COR-L47 (cell line): Measurements from ENCODE around the gene SYDE1.

Experiments
- DNase-seq: peaks from one replicate; lab custom pipeline; 2025; lab: John Stamatoyannopoulos, UW

Gene SYDE1

GRCh38 chr19:15124572-15125231, 17.5 kb downstream of the SYDE1 start:
- DNase-seq: no peak

DNA sequence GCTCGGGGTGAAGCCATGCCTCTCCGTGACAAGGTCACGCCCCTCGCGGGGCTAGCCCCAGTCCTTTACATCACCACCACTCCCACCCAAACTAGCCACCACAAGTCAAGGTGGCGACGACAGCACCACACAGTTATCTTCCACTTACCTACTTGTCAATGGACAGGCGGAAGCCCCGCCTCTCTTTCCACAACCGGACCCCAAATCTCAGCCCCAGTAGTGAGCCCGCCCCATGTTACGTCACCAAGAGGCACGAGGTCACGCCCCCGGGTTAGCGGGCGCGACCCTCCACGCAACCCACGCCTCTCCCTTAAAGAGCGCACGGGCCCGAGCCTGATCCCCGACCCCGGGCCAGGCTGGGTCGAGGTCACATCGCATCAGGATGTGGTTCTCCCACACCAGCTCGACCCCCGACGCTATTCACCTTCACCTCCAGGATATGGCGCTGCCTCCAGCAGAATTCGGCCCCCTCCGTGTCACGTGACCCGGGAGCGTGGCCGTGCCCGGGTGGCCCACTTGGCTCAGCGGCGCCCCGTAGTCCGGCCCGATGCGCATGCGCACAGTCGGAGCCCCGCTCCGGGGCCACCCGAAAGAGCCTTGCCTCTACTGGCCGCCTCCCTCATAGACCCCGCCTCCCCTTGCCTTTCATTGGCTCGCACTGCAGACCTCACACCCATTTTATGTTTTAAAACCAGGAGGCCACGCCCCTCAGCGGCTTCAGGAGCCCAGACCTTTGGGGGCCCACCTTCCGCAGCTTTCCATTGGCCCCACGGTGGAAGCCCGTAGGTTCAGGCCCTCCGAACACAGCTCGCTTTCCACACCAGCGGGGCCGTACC, 18.2 kb downstream of the SYDE1 start:
- DNase-seq: peak; percentile 96

DNA sequence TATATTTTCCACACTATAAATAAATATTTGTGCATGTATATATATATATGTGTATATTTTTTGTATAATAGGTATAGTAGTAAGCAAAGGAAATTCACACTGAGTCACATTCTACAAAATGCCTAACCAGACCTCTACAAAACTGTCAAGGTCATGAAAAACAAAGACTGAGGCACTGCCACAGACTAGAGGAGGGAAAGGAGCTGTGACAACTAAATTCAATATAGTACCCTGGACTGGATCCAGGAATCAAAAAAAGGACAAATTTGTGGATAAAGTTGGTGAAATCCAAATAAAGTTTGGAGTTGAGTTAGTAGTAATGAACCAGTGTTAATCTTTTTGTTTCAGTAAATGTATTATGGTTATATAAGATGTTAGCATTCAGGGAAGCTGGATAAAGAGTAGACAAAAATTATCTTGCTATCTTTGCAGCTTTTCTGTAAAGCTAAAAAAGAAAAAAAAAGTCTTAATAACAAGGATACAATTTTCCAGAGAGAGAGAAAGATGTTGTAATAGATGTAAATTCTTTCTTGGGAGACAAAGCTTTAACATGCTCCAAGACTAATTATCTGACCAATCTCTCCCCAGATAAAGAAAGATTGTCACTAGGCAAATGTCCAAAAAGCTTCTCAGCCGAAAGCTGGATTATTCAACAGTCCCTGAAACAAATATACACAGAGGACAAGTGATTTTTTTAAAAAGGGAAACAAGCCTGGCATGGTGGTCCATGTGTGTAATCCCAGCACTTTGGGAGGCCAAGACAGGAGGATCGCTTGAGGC, 19.1 kb downstream of the SYDE1 start:
- no peak for DNase-seq

GRCh38 chr19:15128162-15128770, 21.1 kb downstream of the SYDE1 start:
- DNase-seq: no peak

DNA sequence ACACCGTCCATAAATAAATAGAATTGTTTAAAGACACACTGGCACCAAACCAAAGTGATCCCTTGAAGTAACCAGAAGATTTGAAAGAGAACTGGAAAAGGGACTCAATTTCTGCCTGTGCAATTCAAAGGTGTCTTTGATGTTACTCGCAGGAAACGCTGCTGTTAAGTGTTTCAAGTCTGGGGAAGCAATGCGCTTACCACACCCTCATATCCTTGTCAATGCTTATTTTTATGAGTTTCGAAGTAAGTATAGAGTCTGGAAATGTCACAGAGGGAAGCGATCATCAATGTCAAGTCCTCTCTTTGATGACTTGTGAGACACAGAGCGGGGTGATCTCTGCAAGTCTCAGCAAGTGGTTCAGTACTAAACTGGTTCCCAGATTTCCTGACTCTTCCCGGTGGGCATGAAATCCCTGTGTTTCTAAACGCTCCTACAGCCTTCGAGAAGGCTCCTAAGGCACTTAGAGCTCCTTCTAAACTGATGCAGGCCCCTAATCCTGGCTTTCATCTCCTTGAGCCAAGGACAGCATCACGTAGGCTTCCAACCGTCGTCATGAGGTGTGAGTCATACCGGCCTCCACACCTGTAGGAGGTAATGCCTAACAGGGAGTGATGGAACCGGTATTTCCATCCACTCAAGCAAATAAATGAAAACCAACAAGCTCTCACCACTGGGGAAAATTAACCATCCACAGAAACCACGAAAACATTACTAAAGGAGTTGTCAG, 22.8 kb downstream of the SYDE1 start:
- DNase-seq: no peak

- no peak for DNase-seq
Observed at GRCh38 chr19:15136234-15136954, 29.2 kb downstream of the SYDE1 start.

DNA sequence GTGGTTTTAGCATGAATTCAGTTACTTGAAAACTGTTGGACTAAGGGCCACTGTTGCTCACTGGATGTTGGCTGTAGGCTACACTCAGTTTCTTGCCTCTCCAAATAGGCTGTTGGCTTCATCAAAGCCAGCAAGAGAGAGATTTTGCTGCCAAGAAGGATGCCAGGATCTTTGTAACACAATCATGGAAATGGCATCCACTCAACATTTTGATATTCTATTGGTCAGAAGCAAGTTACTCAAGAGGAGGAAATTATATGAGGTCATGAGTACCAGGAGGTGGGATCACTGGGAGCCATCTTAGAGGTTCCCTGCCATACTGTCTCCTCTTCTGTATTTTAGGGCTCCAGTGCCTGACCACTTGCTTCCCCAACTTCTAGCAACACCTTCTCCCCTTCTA, 30.6 kb downstream of the SYDE1 start:
- no peak for DNase-seq

DNA sequence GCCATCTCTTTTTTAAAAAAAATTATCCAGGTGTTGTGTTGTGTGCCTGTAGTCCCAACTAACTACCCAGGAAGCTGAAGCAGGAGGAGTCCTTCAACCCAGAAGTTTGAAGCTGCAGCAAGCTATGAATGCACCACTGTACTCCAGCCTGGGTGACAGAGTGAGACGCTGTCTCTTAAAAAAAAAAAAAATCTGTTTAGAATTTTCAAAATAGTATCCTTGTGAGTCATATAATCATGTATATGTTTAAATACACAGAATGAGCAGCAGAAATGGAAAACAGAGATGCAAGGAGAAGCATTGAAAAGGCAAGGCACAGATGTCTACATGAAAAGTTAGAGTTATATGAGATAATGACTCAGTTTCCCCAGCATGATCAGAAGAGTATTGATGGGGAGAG, 31.2 kb downstream of the SYDE1 start:
- DNase-seq: no peak

DNA sequence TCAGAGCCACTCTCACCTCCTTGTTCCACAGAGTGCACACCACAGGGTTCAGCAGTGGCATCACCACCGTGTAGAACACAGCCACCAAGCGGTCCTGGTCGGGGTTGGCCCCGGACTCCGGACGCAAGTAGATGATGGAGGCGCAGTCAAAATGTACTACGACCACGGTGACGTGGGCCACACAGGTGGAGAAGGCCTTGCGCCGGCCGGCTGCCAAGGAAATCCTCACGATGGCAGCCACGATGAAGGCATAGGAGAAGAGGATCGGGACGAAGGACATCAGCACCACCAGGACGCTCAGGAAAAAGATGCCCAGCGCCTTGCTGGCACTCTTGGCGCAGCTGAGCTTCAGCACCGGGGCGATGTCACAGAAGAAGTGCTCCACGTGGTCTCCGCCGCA, 33.9 kb downstream of the SYDE1 start:
- no peak for DNase-seq

GRCh38 chr19:15142313-15142712, 35.1 kb downstream of the SYDE1 start:
- no peak for DNase-seq

DNA sequence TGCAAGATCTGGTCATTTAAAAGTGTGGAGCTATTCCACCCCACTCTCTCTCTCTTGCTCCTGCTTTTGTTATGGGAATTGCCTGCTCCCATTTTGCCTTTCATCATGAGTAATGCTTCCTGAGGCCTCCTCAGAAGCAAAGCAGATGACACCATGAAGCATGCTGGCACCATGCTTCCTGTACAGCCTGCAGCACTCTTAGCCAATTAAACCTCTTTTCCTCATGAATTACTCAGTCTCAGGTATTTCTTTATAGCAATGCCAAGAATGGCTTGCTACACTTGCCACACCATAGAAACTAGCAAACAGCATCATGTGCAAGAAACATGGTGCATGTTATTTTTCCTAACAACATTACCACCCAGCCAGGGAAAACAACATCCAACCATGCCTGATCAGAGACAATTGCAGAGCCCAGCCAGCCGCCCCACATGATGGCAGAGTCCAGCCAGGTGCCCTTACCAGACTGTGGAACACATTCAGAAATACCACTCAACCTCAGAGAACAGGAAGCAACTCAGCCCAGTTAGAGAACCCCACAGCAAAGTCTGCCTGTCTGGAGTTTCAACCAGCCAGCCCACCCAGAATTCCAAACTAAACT, 36.9 kb downstream of the SYDE1 start:
- DNase-seq: no peak

GRCh38 chr19:15147090-15147489, 39.9 kb downstream of the SYDE1 start:
- no peak for DNase-seq

DNA sequence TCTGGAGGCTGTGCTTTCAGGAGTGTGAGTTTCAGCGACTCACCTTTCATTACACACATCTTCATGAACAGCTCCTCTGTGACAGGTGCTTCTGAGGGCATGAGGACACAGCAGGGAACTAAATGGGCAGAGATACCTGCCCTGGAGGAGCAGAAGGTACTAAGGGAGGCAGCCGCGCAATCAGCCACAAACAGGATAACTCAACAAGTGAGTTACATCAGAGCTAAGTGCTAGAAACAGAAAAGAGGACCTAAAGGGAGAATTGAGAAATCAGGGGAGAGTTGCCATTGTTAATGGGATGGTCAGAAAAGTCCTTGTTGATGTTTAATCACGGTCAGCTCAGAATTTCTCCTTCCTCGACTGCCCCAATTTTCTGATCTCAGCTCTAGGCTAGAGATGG, 42.5 kb downstream of the SYDE1 start:
- no peak for DNase-seq

DNA sequence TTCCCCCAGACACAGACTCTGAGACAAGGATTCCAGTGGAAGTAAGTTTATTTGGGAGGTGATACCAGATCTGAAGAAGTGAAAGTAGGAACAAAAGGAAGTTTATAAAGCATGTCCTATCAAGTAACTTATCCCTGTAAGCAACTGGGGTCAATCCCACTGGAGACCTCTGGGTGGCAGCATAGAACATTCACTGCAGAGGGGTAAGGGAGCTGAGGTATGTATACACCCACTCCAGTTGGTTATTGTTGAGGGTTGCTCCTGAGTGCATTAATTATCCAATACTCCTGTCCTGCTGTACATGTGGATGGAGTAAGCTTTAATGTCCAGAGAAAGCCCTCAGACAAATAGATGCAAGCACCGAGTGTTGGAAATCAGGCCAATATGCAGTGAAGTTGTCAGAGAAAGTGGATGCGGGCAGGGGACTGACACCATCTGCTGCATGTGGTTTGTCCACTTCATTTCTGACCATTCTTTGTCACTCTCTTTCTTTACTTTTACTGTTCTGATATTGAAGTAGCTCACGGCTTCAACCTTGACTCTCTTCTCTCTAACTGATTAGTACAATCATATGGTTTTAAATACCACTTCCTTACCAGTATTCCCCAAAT, 46.9 kb downstream of the SYDE1 start:
- DNase-seq: no peak

GRCh38 chr19:15155296-15155695, 48.1 kb downstream of the SYDE1 start:
- no peak for DNase-seq

- DNase-seq: no peak
Observed at GRCh38 chr19:15156391-15156790, 49.2 kb downstream of the SYDE1 start.

DNA sequence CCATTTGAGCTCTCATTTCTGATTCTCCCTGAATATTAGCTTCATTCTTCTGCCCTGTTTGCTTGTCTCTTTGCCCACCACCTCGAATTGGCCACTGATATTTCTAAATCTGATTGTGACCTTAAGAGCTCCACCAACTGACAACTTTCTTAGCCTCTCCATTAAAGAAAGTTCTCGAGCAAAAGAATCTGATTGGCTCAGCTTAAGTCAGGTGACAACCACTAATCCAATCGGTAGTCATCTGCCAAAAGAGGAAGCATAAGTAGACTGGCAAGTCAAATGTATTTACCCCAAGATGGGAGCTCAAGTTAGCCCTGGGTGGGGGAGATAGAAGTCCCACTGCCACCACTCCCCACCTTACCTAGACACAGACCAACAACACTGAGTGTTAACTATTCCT, 52.0 kb downstream of the SYDE1 start:
- DNase-seq: no peak

- DNase-seq: peak; percentile 39
Observed at GRCh38 chr19:15161028-15161984, 54.1 kb downstream of the SYDE1 start.
